CD4-positive, CD25-positive, alpha-beta regulatory T cell (primary cell): ENCODE measurements around the gene MAP3K8. TPM values are rescaled to one million over a fixed set of nuclear protein-coding genes. Genes with fewer than 3 reads are reported as not detected.
A peak's percentile ranks its signal among the peaks of the same experiment; 100 is the strongest.

Source experiments
- ATAC-seq, 2 donors: fragments of 150-1000 bp; cut with Tn5 transposase; one replicate each; pipeline ENCODE4 v1.10.0; 2021; ENCODE audit warnings: low read depth in 2 of 2, moderate number of reproducible peaks in 2 of 2, moderate library complexity in 1 of 2
- DNase-seq, 3 donors: peaks; one replicate each; pipeline versions ENCODE4 v3.0.0 to v3.0.0-alpha.2; 2012 to 2022; ENCODE audit warnings: mixed read lengths in 1 of 3
- H3K27ac ChIP-seq: one replicate; pipeline ENCODE4 v1.7.0; 2013; ENCODE audit warnings: mild to moderate bottlenecking, low read length; ENCODE audit not compliant: insufficient read depth, poor library complexity, severe bottlenecking
- H3K27me3 ChIP-seq: one replicate; pipeline ENCODE4 v1.7.0; 2013; ENCODE audit warnings: low read length; ENCODE audit not compliant: control insufficient read depth, insufficient read depth
- H3K36me3 ChIP-seq: one replicate; pipeline ENCODE4 v1.7.0; 2013; ENCODE audit warnings: mild to moderate bottlenecking, low read length, moderate library complexity; ENCODE audit not compliant: control insufficient read depth, insufficient read depth
- H3K4me1 ChIP-seq: 2 replicates; pipeline ENCODE4 v1.7.0; 2013; ENCODE audit warnings: mild to moderate bottlenecking, low read length; ENCODE audit not compliant: insufficient read depth, control insufficient read depth, poor library complexity, severe bottlenecking
- H3K4me3 ChIP-seq: one replicate; pipeline ENCODE4 v1.7.0; 2013; ENCODE audit warnings: low read depth, mild to moderate bottlenecking, low read length, moderate library complexity
- H3K9me3 ChIP-seq, 2 experiments: 1 replicate in 1 of 2; 2 replicates in 1 of 2; pipeline ENCODE4 v1.7.0; 2013; ENCODE audit warnings: low read length in 2 of 2, mild to moderate bottlenecking in 1 of 2, moderate library complexity in 1 of 2; ENCODE audit not compliant: control insufficient read depth in 2 of 2
- H3K27ac Mint-ChIP-seq, 3 donors: one replicate each; pipeline ENCODE4 v1.8.0; 2020 to 2022; ENCODE audit warnings: mild to moderate bottlenecking in 3 of 3, mixed read lengths in 3 of 3, moderate library complexity in 2 of 3
- H3K27me3 Mint-ChIP-seq: one replicate; pipeline ENCODE4 v1.8.0; 2022; ENCODE audit warnings: mild to moderate bottlenecking, mixed read lengths
- H3K36me3 Mint-ChIP-seq: one replicate; pipeline ENCODE4 v1.8.0; 2020; ENCODE audit warnings: mixed read lengths
- H3K4me1 Mint-ChIP-seq, 4 donors: one replicate each; pipeline ENCODE4 v1.8.0; 2020 to 2022; ENCODE audit warnings: mixed read lengths in 4 of 4, mild to moderate bottlenecking in 1 of 4
- H3K4me3 Mint-ChIP-seq, 4 donors: one replicate each; pipeline ENCODE4 v1.8.0; 2020 to 2022; ENCODE audit warnings: mild to moderate bottlenecking in 4 of 4, mixed read lengths in 4 of 4, moderate library complexity in 3 of 4
- H3K9me3 Mint-ChIP-seq, 7 donors: one replicate each; pipeline ENCODE4 v1.8.0; 2020 to 2022; ENCODE audit warnings: mixed read lengths in 7 of 7, mild to moderate bottlenecking in 3 of 7, moderate library complexity in 2 of 7
- polyA plus RNA-seq, 4 donors: library from polyadenylated mRNA; unstranded; fragments of 300-500 nt; fragmentation: Illumina TruSeq; gene quantifications; one replicate each; pipeline ENCODE4 v1.2.3, GENCODE V29; 2021
- total RNA-seq: library from RNA; stranded (reverse); gene quantifications from one replicate; pipeline ENCODE4 v1.2.3, GENCODE V29; 2022

Gene MAP3K8
- total and polyA plus RNA-seq, 5 donors from 2014 or later: 0.69 to 31.0 (median 1.1) TPM

- H3K9me3 Mint-ChIP-seq: no peaks in the 10 kb centered on the region
- H3K4me1 ChIP-seq: no peaks in the 10 kb centered on the region
- no peaks in the 10 kb centered on the region for H3K9me3 ChIP-seq
- no peak overlapping the region for H3K4me3 Mint-ChIP-seq
- no peak for DNase-seq
- H3K27ac ChIP-seq: no peak overlapping the region
- H3K4me3 ChIP-seq: no peak overlapping the region
- peaks cover 4% of the 10 kb centered on the region for H3K27me3 Mint-ChIP-seq
- H3K4me1 Mint-ChIP-seq: peaks cover 0 to 8% (median 0%) of the 10 kb centered on the region in 4 donors
- no peak for ATAC-seq
- no peaks in the 10 kb centered on the region for H3K27me3 ChIP-seq
- H3K36me3 Mint-ChIP-seq: no peaks in the 10 kb centered on the region
- H3K36me3 ChIP-seq: no peaks in the 10 kb centered on the region
- H3K27ac Mint-ChIP-seq: no peak overlapping the region
These were observed 21.1 kb upstream of the MAP3K8 start for GRCh38 chr10:30412901-30413300.

- H3K4me3 Mint-ChIP-seq: no peak overlapping the region
- Histone ChIP-seq H3K27me3 (no peaks in the 10 kb centered on the region), H3K9me3 (no peaks in the 10 kb centered on the region), H3K4me1 (peaks cover 9% of the 10 kb centered on the region), H3K4me3 (no peak overlapping the region), H3K36me3 (no peaks in the 10 kb centered on the region), H3K27ac (no peak overlapping the region)
- no peak overlapping the region for H3K27ac Mint-ChIP-seq
- peaks cover 7 to 19% (median 9%) of the 10 kb centered on the region in 4 donors for H3K4me1 Mint-ChIP-seq
- peaks cover 4% of the 10 kb centered on the region for H3K27me3 Mint-ChIP-seq
- no peaks in the 10 kb centered on the region for H3K36me3 Mint-ChIP-seq
- ATAC-seq: peak; percentile 67
- peak in 2 of 3 donors; percentile 49 to 67 for DNase-seq
- H3K9me3 Mint-ChIP-seq: no peaks in the 10 kb centered on the region
These were observed 19.9 kb upstream of the MAP3K8 start for GRCh38 chr10:30413996-30414576.

- H3K36me3 Mint-ChIP-seq: no peaks in the 10 kb centered on the region
- H3K4me3 Mint-ChIP-seq: no peak overlapping the region
- no peak overlapping the region for H3K27ac Mint-ChIP-seq
- peaks cover 7 to 22% (median 11%) of the 10 kb centered on the region in 4 donors for H3K4me1 Mint-ChIP-seq
- Histone ChIP-seq H3K9me3 (no peaks in the 10 kb centered on the region), H3K27ac (no peak overlapping the region), H3K4me1 (peaks cover 10% of the 10 kb centered on the region), H3K27me3 (no peaks in the 10 kb centered on the region), H3K4me3 (no peak overlapping the region), H3K36me3 (no peaks in the 10 kb centered on the region)
- no peaks in the 10 kb centered on the region for H3K27me3 Mint-ChIP-seq
- no peaks in the 10 kb centered on the region for H3K9me3 Mint-ChIP-seq
- DNase-seq (no peak), ATAC-seq (no peak)
These were observed 18.4 kb upstream of the MAP3K8 start for GRCh38 chr10:30415593-30415992.

- Histone ChIP-seq H3K27me3 (no peaks in the 10 kb centered on the region), H3K27ac (no peak overlapping the region)
These were observed 16.7 kb upstream of the MAP3K8 start for GRCh38 chr10:30417301-30417700.

GRCh38 chr10:30420266-30420665 is 13.7 kb upstream of the MAP3K8 start:
- no peaks in the 10 kb centered on the region for H3K36me3 ChIP-seq
- Mint-ChIP-seq H3K9me3 (peaks cover 0 to 2% (median 0%) of the 10 kb centered on the region in 7 donors), H3K27ac (no peak overlapping the region), H3K4me1 (peaks cover 7 to 18% (median 12%) of the 10 kb centered on the region in 4 donors), H3K4me3 (no peak overlapping the region), H3K36me3 (no peaks in the 10 kb centered on the region), H3K27me3 (no peaks in the 10 kb centered on the region)
- H3K4me1 ChIP-seq: peaks cover 10% of the 10 kb centered on the region
- peak in 1 of 2 donors; percentile 24 for ATAC-seq
- no peak overlapping the region for H3K4me3 ChIP-seq
- no peaks in the 10 kb centered on the region for H3K27me3 ChIP-seq
- no peak overlapping the region for H3K27ac ChIP-seq
- H3K9me3 ChIP-seq: no peaks in the 10 kb centered on the region
- no peak for DNase-seq

More at GRCh38 chr10:30417301-30417700, 16.7 kb upstream of the MAP3K8 start:
- Mint-ChIP-seq H3K27me3 (no peaks in the 10 kb centered on the region), H3K36me3 (no peaks in the 10 kb centered on the region), H3K9me3 (no peaks in the 10 kb centered on the region), H3K27ac (no peak overlapping the region), H3K4me3 (no peak overlapping the region), H3K4me1 (peaks cover 7 to 22% (median 11%) of the 10 kb centered on the region in 4 donors)
- no peaks in the 10 kb centered on the region for H3K36me3 ChIP-seq
- peaks cover 10% of the 10 kb centered on the region for H3K4me1 ChIP-seq
- H3K9me3 ChIP-seq: no peaks in the 10 kb centered on the region
- no peak for DNase-seq
- no peak for ATAC-seq
- no peak overlapping the region for H3K4me3 ChIP-seq

GRCh38 chr10:30420766-30421165 is 13.2 kb upstream of the MAP3K8 start:
- DNase-seq: no peak
- no peak overlapping the region for H3K4me3 ChIP-seq
- peaks cover 10% of the 10 kb centered on the region for H3K4me1 ChIP-seq
- H3K27me3 ChIP-seq: no peaks in the 10 kb centered on the region
- Mint-ChIP-seq H3K4me3 (no peak overlapping the region), H3K36me3 (no peaks in the 10 kb centered on the region), H3K4me1 (peaks cover 7 to 18% (median 12%) of the 10 kb centered on the region in 4 donors), H3K9me3 (peaks cover 0 to 2% (median 0%) of the 10 kb centered on the region in 7 donors), H3K27ac (no peak overlapping the region), H3K27me3 (no peaks in the 10 kb centered on the region)
- H3K9me3 ChIP-seq: no peaks in the 10 kb centered on the region
- no peak for ATAC-seq
- H3K36me3 ChIP-seq: no peaks in the 10 kb centered on the region
- H3K27ac ChIP-seq: no peak overlapping the region

GRCh38 chr10:30422151-30422695 is 11.8 kb upstream of the MAP3K8 start:
- Histone ChIP-seq H3K4me3 (no peak overlapping the region), H3K27me3 (no peaks in the 10 kb centered on the region), H3K9me3 (no peaks in the 10 kb centered on the region), H3K36me3 (no peaks in the 10 kb centered on the region), H3K4me1 (peaks cover 10% of the 10 kb centered on the region), H3K27ac (no peak overlapping the region)
- ATAC-seq (no peak), DNase-seq (no peak)
- Mint-ChIP-seq H3K9me3 (peaks cover 0 to 2% (median 0%) of the 10 kb centered on the region in 7 donors), H3K27ac (no peak overlapping the region), H3K27me3 (no peaks in the 10 kb centered on the region), H3K36me3 (no peaks in the 10 kb centered on the region), H3K4me1 (peaks cover 7 to 20% (median 12%) of the 10 kb centered on the region in 4 donors), H3K4me3 (no peak overlapping the region)
